ENCODE measurements around the gene HOXB3.

Gene HOXB3

GRCh38 chr17:48527547-48527932 is 62.5 kb downstream of the HOXB3 start:
- ChIA-PET POLR2A (no interaction called here), CTCF (no interaction called here)
- H3K4me3 ChIP-seq (ENCODE audit: low read depth, low read length) = no peak overlapping the region
- H3K4me1 ChIP-seq (ENCODE audit: control insufficient read depth, insufficient read depth, low read length) = peaks cover 3% of the 10 kb centered on the region
- no peaks in the 10 kb centered on the region for H3K9me3 ChIP-seq (ENCODE audit: control insufficient read depth, insufficient read depth, low read depth, low read length)
- no peak overlapping the region for H3K27ac ChIP-seq (ENCODE audit: extremely low read depth, low read depth, low read length)
- H3K36me3 ChIP-seq (ENCODE audit: control insufficient read depth in 2 of 2, insufficient read depth in 1 of 2, low read length in 2 of 2) = no peaks in the 10 kb centered on the region
- TF ChIP-seq ZNF837 (tag by site-specific recombination; IDR thresholded peaks at IDR 0.05) (no peak), PRDM2 (tag by site-specific recombination; IDR thresholded peaks at IDR 0.05; ENCODE audit: borderline replicate concordance) (no peak), ZNF571 (tag by site-specific recombination; IDR thresholded peaks at IDR 0.05) (no peak), YY1 (tag by site-specific recombination; IDR thresholded peaks at IDR 0.05) (no peak), ZNF621 (tag by site-specific recombination; IDR thresholded peaks at IDR 0.05) (no peak), ZNF23 (tag by site-specific recombination; IDR thresholded peaks at IDR 0.05; ENCODE audit: borderline replicate concordance) (no peak), OSR2 (tag by site-specific recombination; IDR thresholded peaks at IDR 0.05) (no peak), ZNF555 (tag by site-specific recombination; conservative IDR thresholded peaks at IDR 0.05) (no peak), ZBTB7A (tag by site-specific recombination; IDR thresholded peaks at IDR 0.05; ENCODE audit: low read depth) (no peak), ZNF777 (tag by site-specific recombination; IDR thresholded peaks at IDR 0.05; ENCODE audit: borderline replicate concordance) (no peak), ZNF600 (tag by site-specific recombination; IDR thresholded peaks at IDR 0.05) (no peak)

GRCh38 chr17:48526608-48527546 is 63.2 kb downstream of the HOXB3 start:
- H3K9me3 ChIP-seq (ENCODE audit: control insufficient read depth, insufficient read depth, low read depth, low read length) = no peaks in the 10 kb centered on the region
- TF ChIP-seq ELK4 (IDR thresholded peaks at IDR 0.05; ENCODE audit: borderline replicate concordance, low read depth, low read length) = no peak
- TF ChIP-seq ZNF558 (tag by site-specific recombination; IDR thresholded peaks at IDR 0.05) = no peak
- TF ChIP-seq ZNF366 (tag by site-specific recombination; conservative IDR thresholded peaks at IDR 0.05) = no peak
- TF ChIP-seq ZNF354C (tag by site-specific recombination; IDR thresholded peaks at IDR 0.05; ENCODE audit: borderline replicate concordance, low read depth) = no peak
- TF ChIP-seq YY1 (tag by site-specific recombination; IDR thresholded peaks at IDR 0.05) = no peak
- no peak for TF ChIP-seq ZNF513 (tag by site-specific recombination; IDR thresholded peaks at IDR 0.05)
- no peak for TF ChIP-seq ZNF654 (tag by site-specific recombination; IDR thresholded peaks at IDR 0.05; ENCODE audit: low read depth)
- no peak for TF ChIP-seq ZSCAN5A (tag by site-specific recombination; IDR thresholded peaks at IDR 0.05)
- no peak for TF ChIP-seq ZFP69B (tag by site-specific recombination; IDR thresholded peaks at IDR 0.05)
- TF ChIP-seq FEZF1 (tag by site-specific recombination; IDR thresholded peaks at IDR 0.05) = no peak
- TF ChIP-seq ZFP37 (tag by site-specific recombination; IDR thresholded peaks at IDR 0.05) = no peak
- no peak for TF ChIP-seq SCRT2 (tag by site-specific recombination; IDR thresholded peaks at IDR 0.05)
- no peak for TF ChIP-seq ZNF140 (tag by site-specific recombination; IDR thresholded peaks at IDR 0.05)
- no peak for TF ChIP-seq ZNF138 (tag by site-specific recombination; IDR thresholded peaks at IDR 0.05; ENCODE audit: borderline replicate concordance)
- ChIA-PET CTCF (interaction anchor here (0.6 kb wide), 1 partner anchor 20 kb away, joined by 3 read pairs; no protein-coding TSS in a partner anchor), POLR2A (interaction anchor here (0.7 kb wide), 1 partner anchor 14 kb away, joined by 3 read pairs; no protein-coding TSS in a partner anchor)
- H3K4me3 ChIP-seq (ENCODE audit: low read depth, low read length) = no peak overlapping the region
- H3K4me1 ChIP-seq (ENCODE audit: control insufficient read depth, insufficient read depth, low read length) = peaks cover 8% of the 10 kb centered on the region
- H3K36me3 ChIP-seq (ENCODE audit: control insufficient read depth in 2 of 2, insufficient read depth in 1 of 2, low read length in 2 of 2) = no peaks in the 10 kb centered on the region
- no peak overlapping the region for H3K27ac ChIP-seq (ENCODE audit: extremely low read depth, low read depth, low read length)

All from HEK293 (cell line).